Omental fat pad (tissue), 4 donors: ENCODE data around the gene HS6ST2. TPM values are rescaled to one million over a fixed set of nuclear protein-coding genes. Genes with fewer than 3 reads are reported as not detected.

Experiments
- ATAC-seq: fragments of 150-250 bp; one replicate; pipeline ENCODE4 v1.9.1; 2016; ENCODE audit warnings: mild to moderate bottlenecking, moderate library complexity; ENCODE audit not compliant: low FRiP score
- DNase-seq: peaks from one replicate; pipeline ENCODE4 v3.0.0-alpha.2; 2019; ENCODE audit warnings: low spot score
- CTCF ChIP-seq, 3 donors: fragments of 450-650 bp; IDR thresholded peaks; one replicate each; pipeline ENCODE4 v1.5.1; 2016 to 2017; ENCODE audit warnings: antibody characterized with exemption in 3 of 3, mild to moderate bottlenecking in 3 of 3, moderate library complexity in 2 of 3
- total RNA-seq, 4 donors: library from RNA; depleted of rRNA; stranded (reverse); fragments of >200 nt; gene quantifications; one replicate each; pipeline ENCODE4 v1.1.0, GENCODE V29; 2016

The HS6ST2 gene
- total RNA-seq, 4 donors from 2014 or later = 0.13 to 1.1 (median 0.46) TPM; not detected in 1

DNA sequence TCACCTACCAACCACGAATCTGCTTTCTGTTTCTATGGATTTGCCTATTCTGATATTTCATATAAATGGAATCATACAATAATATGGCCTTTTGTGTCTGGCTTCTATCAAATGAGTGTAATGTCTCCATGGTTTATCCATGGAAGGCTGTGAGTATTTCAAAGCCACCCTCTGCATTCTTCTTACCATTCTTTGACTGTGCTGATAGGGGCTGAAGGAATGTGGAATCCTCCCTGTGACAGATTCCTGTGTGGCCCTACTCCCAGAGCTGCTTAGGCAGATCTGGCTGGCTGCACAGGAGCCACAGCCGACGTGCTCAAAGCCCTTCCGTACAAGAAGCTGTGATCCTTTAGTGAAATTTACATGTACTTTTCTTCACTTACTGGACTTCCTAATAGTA is 163.2 kb downstream of the HS6ST2 start:
- no peak for TF ChIP-seq CTCF (IDR thresholded peaks at IDR 0.05)
- DNase-seq (no peak), ATAC-seq (no peak)

DNA sequence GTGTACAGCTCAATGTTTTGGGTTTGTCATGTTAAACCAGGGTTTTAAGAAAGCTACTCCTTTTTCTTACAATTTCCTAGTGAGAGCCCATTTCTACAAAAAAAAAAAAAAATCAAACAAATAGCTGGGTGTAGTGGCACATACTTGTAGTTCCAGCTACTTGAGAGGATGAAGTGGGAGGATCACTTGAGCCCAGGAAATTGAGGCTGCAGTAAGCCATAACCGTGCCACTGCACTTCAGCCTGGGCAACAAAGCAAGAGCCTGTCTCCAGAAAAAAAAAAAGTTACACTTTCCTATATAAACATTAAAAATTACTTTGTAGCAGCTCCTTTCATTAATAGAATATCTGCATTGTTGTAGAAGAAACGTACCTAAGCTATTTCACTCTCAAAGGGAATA is 166.7 kb downstream of the HS6ST2 start:
- no peak for TF ChIP-seq CTCF (IDR thresholded peaks at IDR 0.05)
- DNase-seq (no peak), ATAC-seq (no peak)

DNA sequence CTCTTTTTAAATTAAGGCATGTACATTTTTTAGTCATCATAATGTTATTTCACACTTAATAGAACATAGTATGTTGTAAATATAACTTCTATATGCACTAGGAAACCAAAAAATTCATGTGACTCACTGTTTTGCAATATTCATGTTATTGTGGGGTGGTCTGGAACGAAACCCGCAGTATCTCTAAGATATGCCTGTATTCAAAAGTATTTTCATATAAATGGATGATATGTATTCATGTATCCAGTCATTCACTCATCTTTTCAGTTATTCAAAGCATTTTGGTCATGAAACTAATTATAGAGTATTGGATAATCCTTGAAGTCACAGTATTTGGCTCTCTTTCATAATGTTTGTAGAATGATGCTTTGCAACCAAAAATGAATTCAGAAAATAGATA is 168.1 kb downstream of the HS6ST2 start:
- DNase-seq (no peak), ATAC-seq (no peak)
- no peak for TF ChIP-seq CTCF (IDR thresholded peaks at IDR 0.05)

DNA sequence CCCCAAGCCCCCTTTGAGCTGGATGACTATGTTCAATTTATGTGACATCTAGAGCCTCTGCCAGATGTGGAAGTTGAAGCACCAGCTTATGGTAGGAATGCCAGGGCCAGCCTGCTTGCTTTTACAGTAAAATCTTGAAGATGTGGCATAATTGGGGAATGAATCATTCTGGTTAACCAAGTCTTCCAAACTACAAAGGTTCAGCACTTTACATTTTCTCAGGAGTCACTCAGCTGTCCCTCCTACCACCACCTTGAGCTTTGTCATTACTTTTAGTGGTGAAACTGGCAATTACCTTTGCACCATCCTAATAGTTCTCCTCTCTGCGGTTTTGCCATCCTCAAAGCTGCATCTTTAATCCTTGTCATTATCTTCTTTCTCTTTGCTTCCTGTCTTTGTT is 172.2 kb downstream of the HS6ST2 start:
- ATAC-seq = no peak
- DNase-seq = no peak
- no peak for TF ChIP-seq CTCF (IDR thresholded peaks at IDR 0.05)

- DNase-seq (no peak), ATAC-seq (no peak)
- no peak for TF ChIP-seq CTCF (IDR thresholded peaks at IDR 0.05)
Measured at GRCh38 chrX:132778917-132779316, 179.5 kb downstream of the HS6ST2 start.

- DNase-seq (no peak), ATAC-seq (no peak)
- TF ChIP-seq CTCF (IDR thresholded peaks at IDR 0.05) = no peak
Measured at GRCh38 chrX:132776486-132777210, 181.8 kb downstream of the HS6ST2 start.

DNA sequence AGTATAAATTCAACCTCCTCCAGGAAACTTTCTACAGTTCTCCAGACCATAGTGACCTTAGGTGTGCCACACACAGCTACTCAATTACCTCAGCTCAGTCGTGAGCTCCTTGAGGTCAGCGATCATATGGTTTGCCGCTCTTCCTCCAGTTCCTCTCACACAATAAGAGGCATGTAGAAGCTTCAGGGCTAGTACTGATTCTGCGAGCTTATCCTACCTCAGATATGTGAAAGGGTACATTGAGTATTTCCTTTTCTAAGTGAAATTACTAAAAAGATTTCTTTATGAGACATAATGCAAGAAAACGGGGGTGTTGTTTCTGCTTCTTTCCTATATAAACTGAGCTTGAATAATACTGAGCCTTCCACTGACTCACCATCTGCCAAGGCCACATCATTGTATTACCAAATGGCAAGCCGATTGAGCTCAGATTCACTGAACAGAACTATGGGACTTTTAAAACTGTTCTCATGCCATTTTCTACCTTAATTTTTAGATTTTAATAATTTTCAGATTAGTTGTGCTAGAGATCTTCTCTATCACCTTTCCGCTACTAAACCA is 183.1 kb downstream of the HS6ST2 start:
- no peak for DNase-seq
- no peak for TF ChIP-seq CTCF (IDR thresholded peaks at IDR 0.05)
- no peak for ATAC-seq
